DMS79 treated with DMSO at 0.1 percent for 48 hours (cell line): ENCODE measurements around the gene ITGB7.

Source experiments
- DNase-seq: peaks from one replicate; lab custom pipeline; 2025; lab: John Stamatoyannopoulos, UW

The ITGB7 gene

DNA sequence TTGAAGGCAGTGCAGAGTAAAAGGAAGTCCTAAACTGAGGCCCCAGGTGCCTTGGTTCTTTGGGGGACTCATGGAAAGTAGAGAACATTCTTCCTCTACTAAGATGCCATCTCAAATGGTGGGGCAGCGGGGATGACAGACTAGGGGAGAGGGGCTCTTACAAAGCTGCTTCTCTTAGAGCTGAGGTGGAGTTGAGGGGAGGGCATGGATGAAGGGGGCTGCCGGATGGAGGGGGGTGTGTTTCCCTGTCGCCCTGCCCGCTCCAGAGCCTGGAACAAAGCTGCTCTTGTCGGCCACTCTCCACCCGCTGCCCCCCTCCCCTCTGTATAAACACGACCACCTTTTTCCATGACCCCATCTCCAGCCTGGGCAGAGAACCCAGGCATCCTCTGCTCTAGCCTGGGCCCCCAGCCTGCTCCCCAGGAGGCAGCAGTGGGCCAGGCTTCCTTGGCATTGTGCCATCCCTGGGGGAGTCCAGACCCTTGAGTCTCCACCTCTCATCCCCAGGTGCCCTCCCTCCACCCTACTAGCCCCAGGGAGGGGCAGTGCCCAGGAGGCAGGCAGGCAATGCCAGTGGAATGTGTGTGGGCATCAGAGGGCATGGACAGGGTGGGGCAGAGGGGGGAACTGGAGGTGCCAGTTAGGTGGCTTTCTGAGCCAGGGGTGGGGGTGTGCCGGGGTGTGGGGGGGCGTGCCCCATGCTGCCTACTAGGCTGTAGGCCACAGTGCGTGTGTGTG is 23.2 kb upstream of the ITGB7 start:
- no peak for DNase-seq

DNA sequence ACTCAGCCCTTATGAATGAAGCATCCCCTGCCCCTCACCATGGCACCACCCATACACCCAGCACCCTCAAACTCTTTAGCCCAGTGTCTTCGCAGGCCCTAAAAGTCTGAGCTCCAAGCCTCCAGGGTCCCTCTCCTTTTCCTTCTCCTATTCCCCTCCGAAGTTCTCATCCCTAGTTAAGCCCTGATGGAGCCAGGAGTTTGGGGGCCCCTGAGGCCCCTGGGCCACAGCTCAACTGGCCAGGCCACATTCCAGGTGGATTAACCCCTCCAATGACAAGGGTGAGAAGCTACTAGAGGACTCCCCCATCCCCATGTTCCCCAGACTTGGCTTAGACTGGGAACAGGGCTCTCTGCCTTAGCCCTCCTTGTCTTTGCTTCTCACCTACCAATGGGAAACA is 22.4 kb upstream of the ITGB7 start:
- no peak for DNase-seq

DNA sequence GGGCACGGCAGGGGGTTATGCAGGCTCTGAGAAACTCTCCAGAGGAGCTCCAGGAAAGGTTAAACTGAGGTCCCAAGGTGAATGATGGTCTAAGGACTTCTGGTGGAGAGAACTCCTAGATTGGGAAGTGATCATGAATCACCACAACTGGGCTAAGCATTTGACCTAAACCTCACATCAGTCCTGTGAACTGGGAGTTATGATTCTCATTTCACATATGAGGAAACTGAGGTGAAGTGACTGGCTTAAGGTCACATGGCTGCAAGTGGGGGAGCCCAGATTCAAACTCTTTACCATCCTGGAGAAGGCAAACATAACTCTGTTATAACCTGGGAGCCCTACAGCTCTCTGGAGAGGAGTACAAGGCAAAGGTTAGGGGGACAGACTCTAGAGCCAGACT is 20.8 kb upstream of the ITGB7 start:
- no peak for DNase-seq

DNA sequence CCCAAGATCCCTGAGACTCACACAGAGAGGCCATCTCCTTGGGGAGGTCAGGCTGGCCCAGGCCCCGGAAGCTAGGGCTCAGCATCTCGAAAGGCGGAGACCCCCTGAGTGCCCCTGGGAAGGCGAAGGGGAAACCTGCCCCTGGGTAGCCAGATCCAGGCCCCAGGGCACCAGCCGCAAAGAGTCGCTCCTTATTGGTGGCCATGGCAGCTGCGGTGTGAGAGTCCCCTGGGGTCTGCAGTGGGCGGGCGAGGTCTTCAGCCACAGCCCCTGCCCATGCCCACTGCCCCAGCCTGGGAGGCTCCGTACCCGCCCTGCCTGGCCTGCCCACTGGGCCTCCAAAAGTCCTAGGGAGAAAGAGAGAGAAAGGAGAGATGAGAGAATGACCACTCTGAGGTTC is 20.3 kb upstream of the ITGB7 start:
- DNase-seq, result no peak

DNA sequence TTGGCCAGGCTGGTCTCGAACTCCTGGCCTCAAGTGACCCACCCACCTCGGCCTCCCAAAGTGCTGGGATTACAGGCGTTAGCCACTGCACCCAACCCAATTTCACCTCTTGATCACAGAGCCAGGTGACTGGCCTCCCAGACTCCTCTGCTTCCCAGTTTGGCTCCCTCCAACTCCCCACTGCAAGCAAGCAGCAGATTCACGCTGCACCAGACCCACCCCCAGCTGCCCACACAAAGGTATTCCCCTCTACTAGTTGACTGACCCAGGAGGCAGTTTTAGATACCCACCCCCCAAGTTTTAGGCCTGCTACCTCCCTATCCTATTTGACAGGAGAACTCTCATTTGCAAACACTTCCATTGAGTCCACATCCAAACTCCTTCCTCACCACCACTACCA is 19.8 kb upstream of the ITGB7 start:
- no peak for DNase-seq

DNA sequence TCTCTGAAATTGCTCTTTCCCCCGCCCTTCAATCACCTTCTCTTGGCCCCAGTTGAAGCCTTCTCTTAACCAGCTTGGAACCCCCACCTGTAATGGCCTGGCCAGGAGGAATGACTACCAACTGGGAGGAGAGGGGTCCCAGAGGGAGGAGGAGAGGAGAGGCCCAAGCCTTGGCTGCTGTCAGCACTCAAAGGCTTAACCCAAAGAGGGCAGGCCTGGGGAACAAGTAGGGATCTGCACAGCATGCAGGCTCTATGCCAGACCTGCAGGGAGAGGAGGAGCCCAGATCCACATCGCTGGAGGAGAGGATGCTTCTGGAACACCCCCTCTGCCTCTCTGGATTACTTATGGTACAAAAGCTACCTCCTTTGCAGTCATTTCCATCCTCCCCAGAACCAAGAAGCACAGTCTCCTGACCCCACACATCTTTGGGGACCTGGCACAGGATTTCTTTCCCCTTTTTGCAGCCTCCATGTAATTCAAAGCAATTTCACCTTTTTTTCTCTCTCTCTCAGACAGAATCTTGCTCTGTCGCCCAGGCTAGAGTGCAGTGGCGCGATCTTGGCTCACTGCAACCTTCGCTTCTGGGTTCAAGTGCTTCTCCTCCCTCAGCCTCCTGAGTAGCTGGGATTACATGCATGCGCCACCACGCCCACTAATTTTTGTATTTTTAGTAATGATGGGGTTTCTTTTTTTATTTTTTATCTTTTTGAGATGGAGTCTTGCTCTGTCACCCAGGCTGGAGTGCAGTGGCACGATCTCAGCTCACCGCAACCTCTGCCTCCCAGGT is 18.8 kb upstream of the ITGB7 start:
- no peak for DNase-seq

DNA sequence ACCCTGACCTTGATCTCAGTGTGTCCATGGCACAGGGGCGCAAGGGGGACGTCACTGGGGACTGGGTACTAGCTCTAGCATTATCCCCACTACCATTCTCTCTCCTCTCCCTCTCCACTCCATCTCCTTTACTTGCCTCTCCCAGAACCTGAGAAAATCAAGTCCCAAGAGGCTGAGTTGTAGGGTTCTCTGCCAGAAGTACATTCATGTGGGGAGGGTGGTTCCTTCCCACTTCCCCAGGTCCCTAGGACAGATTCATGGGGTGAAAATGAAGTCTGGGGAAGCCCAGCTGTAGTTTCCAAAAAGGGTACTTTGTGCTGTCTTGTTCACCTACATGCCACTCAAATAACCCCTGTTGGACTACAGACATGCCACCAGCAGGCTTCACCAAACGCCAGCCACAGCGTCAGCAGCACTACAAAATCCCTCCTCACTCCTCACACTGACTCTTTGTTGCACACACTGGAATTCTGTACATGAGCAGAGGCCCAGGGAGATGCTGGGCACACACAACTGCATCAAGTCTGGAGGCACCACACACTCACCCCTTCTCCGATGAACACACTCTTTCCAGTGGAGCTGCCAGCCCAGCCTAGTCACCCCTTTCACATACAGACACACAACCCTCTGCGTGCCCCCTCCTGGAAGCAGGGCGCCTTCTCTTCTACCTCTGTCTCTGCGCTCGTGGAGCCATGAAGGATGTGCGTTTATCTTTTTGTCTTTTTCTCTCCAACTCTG is 18.0 kb upstream of the ITGB7 start:
- no peak for DNase-seq

DNA sequence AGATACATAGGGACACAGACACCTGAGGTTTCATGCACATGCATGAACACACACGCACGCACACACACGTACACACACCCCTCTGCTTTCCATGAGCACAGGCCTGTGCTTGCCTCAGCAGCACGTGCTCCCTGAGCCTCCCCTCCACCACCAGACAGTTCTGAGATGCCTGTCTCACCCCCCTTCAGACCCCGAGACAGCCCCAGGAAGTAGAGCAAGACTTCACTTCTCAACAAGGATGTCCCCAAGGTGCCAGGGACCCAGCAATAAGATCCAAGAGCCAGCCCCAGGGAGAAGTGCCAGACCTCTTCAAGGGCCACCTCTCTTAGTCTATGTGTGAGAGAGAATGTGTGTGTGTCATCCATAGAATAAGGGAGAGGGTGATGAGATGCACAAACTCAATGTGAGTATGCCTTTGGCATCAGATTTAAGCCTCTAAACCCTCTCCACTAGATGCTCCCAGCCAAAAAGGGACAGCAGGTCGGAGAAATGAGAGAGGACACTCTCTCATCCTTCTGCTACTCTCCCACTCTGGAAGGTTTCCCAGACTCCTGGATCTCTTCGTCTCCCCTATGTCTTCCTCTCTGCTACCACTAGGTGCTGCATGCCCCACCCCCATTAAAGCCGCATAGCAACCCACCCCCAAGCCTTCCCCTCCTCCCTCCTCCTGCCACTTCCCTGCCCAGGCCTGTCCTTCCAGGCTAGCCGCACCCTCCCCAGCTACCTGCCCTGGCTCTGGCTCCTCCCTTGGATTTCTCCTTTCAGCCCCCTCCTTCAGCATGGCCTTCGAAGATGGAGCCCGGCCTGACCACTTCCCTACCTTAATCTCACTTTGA is 17.2 kb upstream of the ITGB7 start:
- DNase-seq, result no peak

DNA sequence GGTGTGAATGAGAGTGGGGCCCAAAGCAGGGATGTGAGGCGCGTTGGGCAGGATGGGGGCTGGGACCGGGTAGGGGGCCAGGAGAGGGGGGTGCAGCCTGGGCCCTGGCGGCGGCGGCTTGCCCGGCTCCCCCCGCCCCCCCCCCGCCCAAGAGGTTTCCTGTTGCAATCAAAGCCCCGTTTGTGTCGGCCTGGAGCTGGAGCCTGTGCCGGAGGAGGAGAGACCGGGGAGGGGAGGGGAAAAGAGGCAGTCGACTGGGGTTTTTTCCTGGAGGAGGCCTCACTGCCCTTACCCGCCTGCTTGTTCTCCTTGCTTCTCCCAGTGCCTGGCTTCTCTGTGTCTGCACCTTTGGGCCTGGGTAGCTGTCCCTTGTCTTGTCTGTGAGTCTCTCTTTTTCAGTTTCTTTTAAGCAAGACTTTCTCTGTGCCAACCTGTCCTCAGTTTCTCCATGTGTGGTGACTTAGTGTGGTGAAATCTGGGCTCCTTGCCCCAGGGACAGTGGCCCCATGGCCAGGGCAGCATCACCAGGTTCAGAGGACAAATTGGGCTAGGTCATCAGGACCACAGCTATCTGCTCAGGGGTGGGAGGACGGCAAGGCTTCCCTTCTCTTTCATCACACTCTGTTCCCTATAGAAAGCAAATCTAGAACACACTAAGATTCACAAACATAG is 16.5 kb upstream of the ITGB7 start:
- DNase-seq, result no peak

DNA sequence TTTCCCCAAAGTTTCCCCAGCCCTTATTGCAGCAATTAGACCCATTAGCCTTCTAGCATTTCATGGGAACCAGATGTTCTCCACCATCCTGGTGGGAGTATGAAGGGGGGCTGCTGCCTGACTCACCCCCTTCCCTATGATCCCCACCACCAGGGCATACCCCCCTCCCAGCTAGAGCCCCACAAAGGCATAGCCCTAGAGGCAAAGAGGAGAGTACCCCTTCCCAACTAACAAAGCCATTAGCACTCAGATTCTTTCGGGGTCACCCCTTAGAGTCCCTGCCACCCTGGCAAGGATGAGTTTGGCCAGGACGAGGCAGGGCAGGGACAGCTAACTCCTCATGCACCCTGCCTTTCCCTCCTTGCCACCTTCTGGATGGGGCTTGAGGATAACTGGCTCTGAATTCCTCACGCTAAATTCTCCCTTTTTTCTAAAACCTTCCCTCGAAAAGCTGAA is 15.8 kb upstream of the ITGB7 start:
- no peak for DNase-seq

DNA sequence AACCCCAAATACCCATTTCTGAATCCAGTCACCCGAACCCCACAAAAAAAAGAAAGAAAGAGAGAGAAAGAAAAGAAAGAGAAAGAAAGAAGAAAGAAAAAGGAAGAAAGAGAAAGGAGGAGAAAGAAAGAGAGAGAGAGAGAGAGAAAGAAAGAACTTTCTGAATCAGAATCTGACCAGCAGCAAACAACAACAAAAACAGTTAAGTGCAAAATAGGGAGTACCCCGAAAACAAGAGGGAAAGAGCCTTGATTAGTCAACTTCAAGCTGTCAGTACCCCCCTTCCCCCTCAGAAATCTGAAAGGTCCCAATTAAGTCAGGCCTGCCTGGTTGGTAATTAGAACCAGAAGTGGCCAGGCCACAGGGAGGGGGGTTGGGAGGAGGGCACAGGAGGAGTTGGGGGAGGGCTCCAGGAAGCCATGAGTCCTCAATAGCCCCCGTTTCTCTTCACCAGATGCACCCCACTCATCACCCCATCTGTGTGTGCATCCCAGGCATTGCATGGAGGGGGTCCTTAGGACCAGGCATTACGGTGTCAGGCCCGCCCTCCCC is 15.2 kb upstream of the ITGB7 start:
- no peak for DNase-seq

DNA sequence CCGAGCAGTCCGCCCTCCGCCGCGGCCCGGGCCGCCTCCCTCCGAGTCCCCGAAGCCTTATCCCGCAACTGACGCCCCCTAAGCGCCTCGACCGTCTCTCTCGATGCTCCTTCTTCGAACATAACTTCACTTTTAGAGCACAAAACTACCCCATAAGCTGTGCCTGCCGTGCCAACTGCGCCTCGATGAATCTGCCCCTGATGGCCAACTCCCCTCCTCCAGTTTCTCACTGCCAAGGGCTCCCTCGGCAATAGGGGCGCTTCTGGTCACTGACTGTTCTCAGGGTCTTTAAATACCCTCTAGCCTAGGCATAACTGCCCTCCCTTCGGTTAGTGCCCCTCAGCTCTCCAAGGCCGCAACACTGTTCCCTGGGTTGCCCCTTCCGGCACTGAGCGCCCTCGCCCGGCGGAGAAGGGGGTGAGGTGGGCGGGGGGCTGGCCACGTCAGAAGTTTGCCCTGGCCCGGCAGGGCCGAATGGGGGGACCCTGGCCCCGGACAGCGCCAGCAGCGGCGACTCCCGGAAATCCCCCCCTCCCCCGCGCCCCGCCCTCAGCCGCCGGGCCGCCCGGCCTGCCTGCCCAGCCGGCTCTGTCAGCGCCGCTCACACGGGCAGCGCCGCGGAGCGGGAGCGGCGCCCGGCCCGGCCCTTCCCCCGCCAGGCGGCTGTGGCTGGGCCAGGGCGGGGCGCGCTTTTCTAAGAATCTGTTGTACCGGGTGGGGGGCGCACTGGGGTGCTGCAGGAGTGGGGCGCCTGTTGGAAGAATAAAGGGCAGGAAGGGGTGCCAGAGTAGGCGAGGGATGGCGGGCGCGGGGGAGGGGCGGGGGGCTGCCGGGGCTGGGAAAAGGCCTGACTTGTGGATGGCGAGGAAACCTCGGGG is 14.4 kb upstream of the ITGB7 start:
- peak; percentile 44 for DNase-seq

DNA sequence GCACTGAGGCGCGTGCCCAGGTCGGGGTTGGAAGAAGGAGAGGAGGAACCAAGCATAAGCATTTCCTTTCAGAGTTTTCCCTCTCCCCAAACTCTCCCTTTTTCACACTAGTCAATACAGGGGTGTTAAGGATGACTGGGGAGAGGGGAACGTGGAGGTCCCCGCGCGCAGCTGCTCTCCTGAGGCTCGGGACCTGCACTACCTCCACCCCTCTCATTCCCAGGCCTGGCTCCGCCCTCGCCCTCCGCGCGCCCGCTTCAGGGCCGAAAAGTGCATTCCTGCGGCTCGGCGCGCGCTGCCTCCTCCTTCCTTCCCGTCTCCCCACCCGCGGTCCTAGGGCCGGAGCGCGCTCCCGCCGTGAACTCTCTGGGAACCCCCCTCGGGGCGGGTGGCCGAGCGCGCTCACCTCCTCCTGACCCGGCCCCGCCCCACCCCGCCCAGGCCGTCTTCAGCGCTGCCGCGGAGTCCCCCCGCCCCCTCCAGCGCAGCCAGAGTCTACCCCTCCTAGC is 13.7 kb upstream of the ITGB7 start:
- DNase-seq, result peak; percentile 58

DNA sequence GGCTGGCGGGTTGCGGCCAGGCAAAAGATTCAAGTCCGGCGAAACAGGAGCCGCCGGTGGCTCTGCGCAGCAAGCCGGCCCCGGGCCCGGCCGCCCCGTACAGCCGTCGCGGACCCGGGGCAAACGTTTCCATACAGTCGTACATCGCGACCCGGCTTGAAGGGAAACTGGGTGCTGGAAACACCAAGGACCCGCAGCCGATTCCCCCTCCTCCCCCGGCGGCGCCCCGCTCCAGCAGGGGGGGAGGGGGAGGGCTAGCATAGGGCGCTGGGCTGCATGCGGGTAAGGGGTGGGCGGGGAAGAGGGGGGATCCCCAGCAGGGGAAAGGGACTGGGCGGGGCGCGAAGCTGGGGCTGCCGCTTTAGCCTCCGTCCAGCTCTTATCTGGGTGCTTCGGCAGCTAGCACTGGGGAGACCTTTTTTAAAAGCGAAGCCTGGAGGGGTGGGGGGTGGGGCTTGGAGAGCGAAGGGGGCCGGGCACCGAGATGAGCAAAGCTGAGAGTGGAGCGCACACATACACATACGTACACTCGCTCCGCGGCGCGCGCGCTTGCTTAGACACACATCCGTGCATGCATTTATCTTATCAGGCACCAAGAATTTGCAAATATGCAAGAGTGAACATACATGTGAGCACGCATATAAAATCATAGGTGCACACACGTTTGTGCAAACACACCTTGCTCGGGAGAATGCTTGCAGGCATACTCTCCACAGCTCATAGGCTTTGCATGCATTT is 13.1 kb upstream of the ITGB7 start:
- DNase-seq, result peak; percentile 26

DNA sequence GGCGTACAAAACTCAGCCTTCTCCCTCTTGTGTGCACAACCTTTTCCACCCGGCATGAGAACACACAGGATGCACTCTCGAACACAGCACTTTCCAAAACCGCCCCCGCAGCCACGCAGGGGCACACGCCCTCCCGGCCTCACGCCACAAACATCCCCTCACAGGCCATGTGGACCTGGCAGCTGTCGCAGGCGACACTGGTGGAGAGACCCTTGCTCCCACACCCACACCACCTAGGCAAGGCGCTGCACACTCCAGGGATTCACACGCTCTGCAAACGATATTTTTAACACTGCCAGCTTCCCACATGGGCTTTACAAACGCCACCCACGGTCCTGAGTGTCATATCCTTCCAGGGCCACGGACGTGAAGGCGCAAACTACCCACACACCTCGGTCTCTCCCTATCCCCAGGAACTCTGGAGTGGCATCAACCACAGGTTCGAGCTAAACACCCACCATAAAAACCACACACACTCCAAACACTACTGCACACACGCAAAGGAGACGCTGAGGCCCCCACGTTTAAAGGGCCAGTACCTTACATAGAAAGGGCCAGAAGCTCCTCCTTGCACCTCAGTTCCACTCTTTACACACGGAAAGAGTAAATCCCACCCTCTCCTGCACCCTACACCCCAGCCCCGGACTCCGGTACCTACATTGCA is 12.4 kb upstream of the ITGB7 start:
- no peak for DNase-seq

DNA sequence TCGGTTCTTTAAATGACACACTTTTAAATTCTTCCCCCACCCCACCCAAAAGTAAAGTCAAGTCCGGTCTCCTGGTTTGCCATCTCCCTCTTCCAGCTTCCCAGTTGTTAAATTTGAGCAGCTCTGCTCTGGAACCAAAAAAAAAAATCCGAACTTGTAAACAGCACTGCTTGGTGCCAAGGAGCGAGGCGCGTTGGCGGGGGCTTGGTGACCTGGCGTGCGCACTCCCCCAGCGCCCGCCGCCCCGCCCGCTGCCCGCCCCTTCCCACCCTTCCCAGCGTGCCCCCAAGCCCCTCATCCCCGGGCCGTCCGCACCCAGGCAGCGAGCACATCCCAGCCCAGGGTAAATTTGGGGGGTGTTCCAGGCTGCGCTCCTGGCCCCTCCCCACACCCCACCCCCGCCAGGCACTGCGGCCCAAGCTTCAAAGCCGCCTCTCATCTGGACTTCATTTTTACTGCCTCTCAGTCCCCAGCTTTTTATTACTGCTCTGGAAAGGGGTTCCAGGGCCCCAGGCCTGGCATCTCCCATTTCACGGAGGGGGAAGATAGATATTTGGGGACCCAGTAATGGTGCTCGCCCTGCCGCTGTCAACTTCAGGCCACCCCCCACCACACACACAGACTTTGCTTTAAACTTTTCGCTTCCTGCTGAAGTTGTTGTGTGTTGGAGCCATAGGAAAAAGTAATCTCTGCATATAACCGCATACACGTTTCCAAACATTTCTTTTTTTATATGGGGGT is 11.7 kb upstream of the ITGB7 start:
- DNase-seq, result no peak

DNA sequence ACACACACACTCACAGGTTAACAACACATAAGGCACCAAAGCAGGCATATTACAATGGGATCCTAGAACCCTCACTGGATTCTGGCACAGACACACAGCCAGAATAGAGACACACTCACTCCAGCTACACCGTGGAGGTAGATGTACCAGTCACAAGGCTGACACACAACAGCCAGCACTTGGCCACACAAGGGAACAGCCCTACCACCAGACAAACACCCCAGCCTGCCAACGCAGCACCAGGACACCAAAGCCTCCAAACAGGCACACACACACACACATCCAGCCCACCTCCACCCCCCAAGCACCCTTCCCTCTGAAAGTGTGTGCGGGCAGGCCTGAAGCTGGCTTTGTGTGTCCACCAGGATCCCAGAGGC is 10.9 kb upstream of the ITGB7 start:
- no peak for DNase-seq
